ENCODE results near the gene ITGA4.

DNA sequence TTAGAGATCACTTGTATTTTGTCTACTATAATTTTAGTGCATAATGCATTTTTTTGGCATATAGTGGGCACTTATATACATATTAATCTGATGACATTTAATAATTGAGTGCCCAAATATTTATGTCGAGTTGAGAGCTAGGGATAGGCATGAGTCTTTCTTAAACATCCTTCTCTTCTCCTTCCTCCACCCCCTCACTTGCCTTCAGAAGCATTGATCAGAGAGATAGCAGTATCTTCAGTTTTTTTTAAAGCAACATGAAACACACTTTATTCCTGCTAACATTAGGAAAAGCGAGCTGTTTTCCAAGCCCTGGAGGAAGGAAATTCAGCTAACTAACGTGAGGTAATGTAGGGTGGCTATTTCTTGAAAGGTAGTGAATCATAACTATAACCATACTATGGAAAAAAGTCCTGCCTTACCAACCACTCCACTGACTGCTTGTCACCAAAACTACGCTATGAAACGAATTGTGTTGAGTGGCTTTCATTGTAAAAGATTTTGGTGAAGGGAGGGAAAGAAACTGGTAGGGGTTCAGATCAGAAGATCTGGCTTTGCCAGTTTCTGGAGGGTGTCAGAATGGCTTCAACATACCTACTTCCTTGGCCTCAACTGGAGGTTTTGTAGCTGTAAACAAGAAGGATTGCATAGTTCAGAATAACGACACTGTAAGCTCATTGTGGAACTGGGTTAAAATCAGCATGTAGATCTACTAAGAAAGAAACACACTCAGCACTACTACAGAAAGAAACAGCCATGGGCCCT lies 2.3 kb upstream of the ITGA4 start:
- TF ChIP-seq POLR2A (IDR thresholded peaks at IDR 0.05), result no peak
- TF ChIP-seq, protein P1, sequence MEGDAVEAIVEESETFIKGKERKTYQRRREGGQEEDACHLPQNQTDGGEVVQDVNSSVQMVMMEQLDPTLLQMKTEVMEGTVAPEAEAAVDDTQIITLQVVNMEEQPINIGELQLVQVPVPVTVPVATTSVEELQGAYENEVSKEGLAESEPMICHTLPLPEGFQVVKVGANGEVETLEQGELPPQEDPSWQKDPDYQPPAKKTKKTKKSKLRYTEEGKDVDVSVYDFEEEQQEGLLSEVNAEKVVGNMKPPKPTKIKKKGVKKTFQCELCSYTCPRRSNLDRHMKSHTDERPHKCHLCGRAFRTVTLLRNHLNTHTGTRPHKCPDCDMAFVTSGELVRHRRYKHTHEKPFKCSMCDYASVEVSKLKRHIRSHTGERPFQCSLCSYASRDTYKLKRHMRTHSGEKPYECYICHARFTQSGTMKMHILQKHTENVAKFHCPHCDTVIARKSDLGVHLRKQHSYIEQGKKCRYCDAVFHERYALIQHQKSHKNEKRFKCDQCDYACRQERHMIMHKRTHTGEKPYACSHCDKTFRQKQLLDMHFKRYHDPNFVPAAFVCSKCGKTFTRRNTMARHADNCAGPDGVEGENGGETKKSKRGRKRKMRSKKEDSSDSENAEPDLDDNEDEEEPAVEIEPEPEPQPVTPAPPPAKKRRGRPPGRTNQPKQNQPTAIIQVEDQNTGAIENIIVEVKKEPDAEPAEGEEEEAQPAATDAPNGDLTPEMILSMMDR (IDR thresholded peaks at IDR 0.05), result no peak
